Measurements from ENCODE around the gene TLX2. TPM values are rescaled to one million over a fixed set of nuclear protein-coding genes. Genes with fewer than 3 reads are reported as not detected.

TLX2 gene
- total and polyA plus RNA-seq, 2 of the 8 experiments (the other 6 are each of a cell fraction or from before 2014, with no cell fraction given), result 0.06 to 0.17 TPM

DNA sequence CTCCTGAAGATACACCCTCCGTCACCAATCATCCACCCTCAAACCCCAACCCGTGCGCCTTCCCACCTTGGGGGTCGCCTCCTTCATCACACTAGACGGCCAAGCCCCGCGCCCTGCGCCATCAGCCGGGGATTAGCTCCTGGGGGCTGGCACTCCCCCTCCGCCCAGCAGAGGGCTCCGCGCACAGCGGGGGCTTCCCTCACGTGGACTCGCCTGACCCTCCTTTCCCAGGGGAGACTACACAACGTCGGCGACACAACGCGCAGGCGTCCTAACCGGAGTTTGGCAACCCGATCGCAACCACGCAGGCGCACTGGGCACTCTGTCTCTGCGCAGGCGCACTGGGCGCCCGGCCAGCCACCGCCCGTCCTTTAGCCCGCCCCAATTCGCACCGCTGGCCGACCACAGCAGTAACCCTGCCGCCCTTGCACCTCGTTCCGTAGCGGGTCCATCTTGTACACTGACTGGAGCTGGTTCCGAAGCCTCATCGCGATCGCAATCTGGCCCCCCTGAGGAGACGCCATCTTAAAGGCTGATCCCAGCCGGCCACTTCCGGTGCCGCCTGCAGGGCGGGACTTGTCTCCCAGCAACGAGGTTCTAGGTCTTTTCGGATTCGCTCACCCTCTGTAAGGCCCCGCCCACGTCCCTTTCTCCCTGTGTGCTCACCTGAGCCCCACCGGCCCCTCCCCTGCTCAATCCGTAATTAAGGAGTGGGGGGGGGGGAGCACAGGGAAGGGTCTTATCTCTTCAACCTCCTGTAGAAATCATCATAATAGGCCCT is 6.9 kb upstream of the TLX2 start, which contains the start of gene PCGF1 (continued):
- TF ChIP-seq, protein P1, sequence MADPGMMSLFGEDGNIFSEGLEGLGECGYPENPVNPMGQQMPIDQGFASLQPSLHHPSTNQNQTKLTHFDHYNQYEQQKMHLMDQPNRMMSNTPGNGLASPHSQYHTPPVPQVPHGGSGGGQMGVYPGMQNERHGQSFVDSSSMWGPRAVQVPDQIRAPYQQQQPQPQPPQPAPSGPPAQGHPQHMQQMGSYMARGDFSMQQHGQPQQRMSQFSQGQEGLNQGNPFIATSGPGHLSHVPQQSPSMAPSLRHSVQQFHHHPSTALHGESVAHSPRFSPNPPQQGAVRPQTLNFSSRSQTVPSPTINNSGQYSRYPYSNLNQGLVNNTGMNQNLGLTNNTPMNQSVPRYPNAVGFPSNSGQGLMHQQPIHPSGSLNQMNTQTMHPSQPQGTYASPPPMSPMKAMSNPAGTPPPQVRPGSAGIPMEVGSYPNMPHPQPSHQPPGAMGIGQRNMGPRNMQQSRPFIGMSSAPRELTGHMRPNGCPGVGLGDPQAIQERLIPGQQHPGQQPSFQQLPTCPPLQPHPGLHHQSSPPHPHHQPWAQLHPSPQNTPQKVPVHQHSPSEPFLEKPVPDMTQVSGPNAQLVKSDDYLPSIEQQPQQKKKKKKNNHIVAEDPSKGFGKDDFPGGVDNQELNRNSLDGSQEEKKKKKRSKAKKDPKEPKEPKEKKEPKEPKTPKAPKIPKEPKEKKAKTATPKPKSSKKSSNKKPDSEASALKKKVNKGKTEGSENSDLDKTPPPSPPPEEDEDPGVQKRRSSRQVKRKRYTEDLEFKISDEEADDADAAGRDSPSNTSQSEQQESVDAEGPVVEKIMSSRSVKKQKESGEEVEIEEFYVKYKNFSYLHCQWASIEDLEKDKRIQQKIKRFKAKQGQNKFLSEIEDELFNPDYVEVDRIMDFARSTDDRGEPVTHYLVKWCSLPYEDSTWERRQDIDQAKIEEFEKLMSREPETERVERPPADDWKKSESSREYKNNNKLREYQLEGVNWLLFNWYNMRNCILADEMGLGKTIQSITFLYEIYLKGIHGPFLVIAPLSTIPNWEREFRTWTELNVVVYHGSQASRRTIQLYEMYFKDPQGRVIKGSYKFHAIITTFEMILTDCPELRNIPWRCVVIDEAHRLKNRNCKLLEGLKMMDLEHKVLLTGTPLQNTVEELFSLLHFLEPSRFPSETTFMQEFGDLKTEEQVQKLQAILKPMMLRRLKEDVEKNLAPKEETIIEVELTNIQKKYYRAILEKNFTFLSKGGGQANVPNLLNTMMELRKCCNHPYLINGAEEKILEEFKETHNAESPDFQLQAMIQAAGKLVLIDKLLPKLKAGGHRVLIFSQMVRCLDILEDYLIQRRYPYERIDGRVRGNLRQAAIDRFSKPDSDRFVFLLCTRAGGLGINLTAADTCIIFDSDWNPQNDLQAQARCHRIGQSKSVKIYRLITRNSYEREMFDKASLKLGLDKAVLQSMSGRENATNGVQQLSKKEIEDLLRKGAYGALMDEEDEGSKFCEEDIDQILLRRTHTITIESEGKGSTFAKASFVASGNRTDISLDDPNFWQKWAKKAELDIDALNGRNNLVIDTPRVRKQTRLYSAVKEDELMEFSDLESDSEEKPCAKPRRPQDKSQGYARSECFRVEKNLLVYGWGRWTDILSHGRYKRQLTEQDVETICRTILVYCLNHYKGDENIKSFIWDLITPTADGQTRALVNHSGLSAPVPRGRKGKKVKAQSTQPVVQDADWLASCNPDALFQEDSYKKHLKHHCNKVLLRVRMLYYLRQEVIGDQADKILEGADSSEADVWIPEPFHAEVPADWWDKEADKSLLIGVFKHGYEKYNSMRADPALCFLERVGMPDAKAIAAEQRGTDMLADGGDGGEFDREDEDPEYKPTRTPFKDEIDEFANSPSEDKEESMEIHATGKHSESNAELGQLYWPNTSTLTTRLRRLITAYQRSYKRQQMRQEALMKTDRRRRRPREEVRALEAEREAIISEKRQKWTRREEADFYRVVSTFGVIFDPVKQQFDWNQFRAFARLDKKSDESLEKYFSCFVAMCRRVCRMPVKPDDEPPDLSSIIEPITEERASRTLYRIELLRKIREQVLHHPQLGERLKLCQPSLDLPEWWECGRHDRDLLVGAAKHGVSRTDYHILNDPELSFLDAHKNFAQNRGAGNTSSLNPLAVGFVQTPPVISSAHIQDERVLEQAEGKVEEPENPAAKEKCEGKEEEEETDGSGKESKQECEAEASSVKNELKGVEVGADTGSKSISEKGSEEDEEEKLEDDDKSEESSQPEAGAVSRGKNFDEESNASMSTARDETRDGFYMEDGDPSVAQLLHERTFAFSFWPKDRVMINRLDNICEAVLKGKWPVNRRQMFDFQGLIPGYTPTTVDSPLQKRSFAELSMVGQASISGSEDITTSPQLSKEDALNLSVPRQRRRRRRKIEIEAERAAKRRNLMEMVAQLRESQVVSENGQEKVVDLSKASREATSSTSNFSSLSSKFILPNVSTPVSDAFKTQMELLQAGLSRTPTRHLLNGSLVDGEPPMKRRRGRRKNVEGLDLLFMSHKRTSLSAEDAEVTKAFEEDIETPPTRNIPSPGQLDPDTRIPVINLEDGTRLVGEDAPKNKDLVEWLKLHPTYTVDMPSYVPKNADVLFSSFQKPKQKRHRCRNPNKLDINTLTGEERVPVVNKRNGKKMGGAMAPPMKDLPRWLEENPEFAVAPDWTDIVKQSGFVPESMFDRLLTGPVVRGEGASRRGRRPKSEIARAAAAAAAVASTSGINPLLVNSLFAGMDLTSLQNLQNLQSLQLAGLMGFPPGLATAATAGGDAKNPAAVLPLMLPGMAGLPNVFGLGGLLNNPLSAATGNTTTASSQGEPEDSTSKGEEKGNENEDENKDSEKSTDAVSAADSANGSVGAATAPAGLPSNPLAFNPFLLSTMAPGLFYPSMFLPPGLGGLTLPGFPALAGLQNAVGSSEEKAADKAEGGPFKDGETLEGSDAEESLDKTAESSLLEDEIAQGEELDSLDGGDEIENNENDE (IDR thresholded peaks at IDR 0.05; ENCODE audit: insufficient replicate concordance, low read length), result no peak
- TF ChIP-seq SP2 (IDR thresholded peaks at IDR 0.05; ENCODE audit: low read length) (peak; percentile 39), KDM4A (IDR thresholded peaks at IDR 0.05; ENCODE audit: low read depth, low read length, severe bottlenecking) (peak; percentile 83), CEBPB (IDR thresholded peaks at IDR 0.05; ENCODE audit: low read depth, low read length) (peak; percentile 59), TAF1 (IDR thresholded peaks at IDR 0.05; ENCODE audit: low read depth, low read length) (peak; percentile 71), ASH2L (IDR thresholded peaks at IDR 0.05; ENCODE audit: low read length) (peak; percentile 79), PHF8 (conservative IDR thresholded peaks at IDR 0.05; ENCODE audit: low read depth, low read length) (peak; percentile 92), NRF1 (IDR thresholded peaks at IDR 0.05; ENCODE audit: low read depth, low read length) (peak; percentile 95), TBP (IDR thresholded peaks at IDR 0.05; ENCODE audit: low read depth, low read length) (peak; percentile 35), FOSL1 (IDR thresholded peaks at IDR 0.05; ENCODE audit: insufficient read depth, low read depth, low read length) (no peak), SRF (IDR thresholded peaks at IDR 0.05; ENCODE audit: low read depth, low read length) (no peak)

Data from H1 (cell line).